ENCODE results near the gene ABCB8.
A peak's percentile ranks its signal among the peaks of the same experiment; 100 is the strongest.

The ABCB8 gene

GRCh38 chr7:151028948-151029501 is 775 bp downstream of the ABCB8 start:
- peak overlapping the region; percentile 50 for H3K27ac ChIP-seq
- H4K20me1 ChIP-seq, result 0 out of 2 replicates have a peak, but pooled peaks cover 6% of the 10 kb centered on the region
- H3K9ac ChIP-seq, result peak overlapping the region; percentile 60
- H3K27me3 ChIP-seq, result peaks cover 3% of the 10 kb centered on the region; the same call in 1 of the 2 replicates
- H3K36me3 ChIP-seq, result peaks cover 13% of the 10 kb centered on the region
- peak overlapping the region; percentile 69 for H3K4me3 ChIP-seq
- H3K4me1 ChIP-seq, result peaks cover 21% of the 10 kb centered on the region
- no peaks in the 10 kb centered on the region for H3K9me3 ChIP-seq
- TF ChIP-seq Cebpa-rat (IDR thresholded peaks at IDR 0.05), result no peak
- H3K4me2 ChIP-seq, result peak overlapping the region; percentile 89

GRCh38 chr7:151031011-151031410 is 2.8 kb downstream of the ABCB8 start:
- 0 out of 2 replicates have a peak, but pooled peaks cover 7% of the 10 kb centered on the region for H4K20me1 ChIP-seq
- no peak overlapping the region for H3K27ac ChIP-seq
- peaks cover 33% of the 10 kb centered on the region for H3K36me3 ChIP-seq
- H3K4me2 ChIP-seq, result no peak overlapping the region
- H3K9ac ChIP-seq, result 0 out of 2 replicates have a peak overlapping the region, but pooled peaks have one; percentile 15
- no peak overlapping the region for H3K4me3 ChIP-seq
- H3K4me1 ChIP-seq, result peaks cover 21% of the 10 kb centered on the region
- no peaks in the 10 kb centered on the region for H3K9me3 ChIP-seq
- H3K27me3 ChIP-seq, result peaks cover under 1% of the 10 kb centered on the region; the same call in 1 of the 2 replicates
- no peak for TF ChIP-seq Cebpa-rat (IDR thresholded peaks at IDR 0.05)

- H4K20me1 ChIP-seq, result 0 out of 2 replicates have a peak, but pooled peaks cover 7% of the 10 kb centered on the region
- H3K9me3 ChIP-seq, result no peaks in the 10 kb centered on the region
- H3K27me3 ChIP-seq, result no peaks in the 10 kb centered on the region
- H3K4me1 ChIP-seq, result peaks cover 20% of the 10 kb centered on the region
- H3K4me3 ChIP-seq, result no peak overlapping the region
- H3K4me2 ChIP-seq, result no peak overlapping the region
- H3K9ac ChIP-seq, result 0 out of 2 replicates have a peak overlapping the region, but pooled peaks have one; percentile 6
- no peak for TF ChIP-seq Cebpa-rat (IDR thresholded peaks at IDR 0.05)
- no peak overlapping the region for H3K27ac ChIP-seq
- H3K36me3 ChIP-seq, result peaks cover 51% of the 10 kb centered on the region
Measured at GRCh38 chr7:151032936-151033863, 5.0 kb downstream of the ABCB8 start.

GRCh38 chr7:151033864-151034249 is 5.6 kb downstream of the ABCB8 start:
- no peaks in the 10 kb centered on the region for H3K9me3 ChIP-seq
- TF ChIP-seq Cebpa-rat (IDR thresholded peaks at IDR 0.05), result no peak
- no peak overlapping the region for H3K9ac ChIP-seq
- H4K20me1 ChIP-seq, result 0 out of 2 replicates have a peak, but pooled peaks cover 7% of the 10 kb centered on the region
- no peak overlapping the region for H3K4me3 ChIP-seq
- no peaks in the 10 kb centered on the region for H3K27me3 ChIP-seq
- H3K4me2 ChIP-seq, result no peak overlapping the region
- H3K4me1 ChIP-seq, result peaks cover 26% of the 10 kb centered on the region
- H3K36me3 ChIP-seq, result peaks cover 51% of the 10 kb centered on the region
- no peak overlapping the region for H3K27ac ChIP-seq

GRCh38 chr7:151034312-151035025 is 6.2 kb downstream of the ABCB8 start:
- Histone ChIP-seq H3K9me3 (no peaks in the 10 kb centered on the region), H3K27me3 (no peaks in the 10 kb centered on the region), H3K4me1 (peaks cover 26% of the 10 kb centered on the region), H3K36me3 (peaks cover 51% of the 10 kb centered on the region), H3K27ac (no peak overlapping the region), H4K20me1 (peaks cover 9% of the 10 kb centered on the region), H3K4me3 (no peak overlapping the region), H3K9ac (no peak overlapping the region), H3K4me2 (no peak overlapping the region)
- no peak for TF ChIP-seq Cebpa-rat (IDR thresholded peaks at IDR 0.05)

GRCh38 chr7:151035026-151035717 is 6.9 kb downstream of the ABCB8 start:
- H3K36me3 ChIP-seq, result peaks cover 51% of the 10 kb centered on the region
- TF ChIP-seq Cebpa-rat (IDR thresholded peaks at IDR 0.05), result no peak
- no peak overlapping the region for H3K4me2 ChIP-seq
- H4K20me1 ChIP-seq, result peaks cover 16% of the 10 kb centered on the region
- no peak overlapping the region for H3K9ac ChIP-seq
- no peak overlapping the region for H3K4me3 ChIP-seq
- peaks cover 26% of the 10 kb centered on the region for H3K4me1 ChIP-seq
- no peaks in the 10 kb centered on the region for H3K9me3 ChIP-seq
- no peak overlapping the region for H3K27ac ChIP-seq
- H3K27me3 ChIP-seq, result no peaks in the 10 kb centered on the region

GRCh38 chr7:151035902-151036301 is 7.7 kb downstream of the ABCB8 start:
- Histone ChIP-seq H3K9me3 (no peaks in the 10 kb centered on the region), H4K20me1 (peaks cover 22% of the 10 kb centered on the region), H3K4me3 (no peak overlapping the region), H3K4me2 (no peak overlapping the region), H3K27me3 (no peaks in the 10 kb centered on the region), H3K36me3 (peaks cover 51% of the 10 kb centered on the region), H3K9ac (no peak overlapping the region), H3K27ac (no peak overlapping the region), H3K4me1 (peaks cover 33% of the 10 kb centered on the region)
- TF ChIP-seq Cebpa-rat (IDR thresholded peaks at IDR 0.05), result no peak

- Histone ChIP-seq H3K27me3 (no peaks in the 10 kb centered on the region), H3K36me3 (peaks cover 40% of the 10 kb centered on the region), H4K20me1 (peaks cover 16% of the 10 kb centered on the region), H3K4me1 (peaks cover 33% of the 10 kb centered on the region), H3K27ac (peak overlapping the region; percentile 75), H3K9ac (peak overlapping the region; percentile 57; the same call in 1 of the 2 replicates), H3K4me2 (peak overlapping the region; percentile 83), H3K4me3 (no peak overlapping the region), H3K9me3 (no peaks in the 10 kb centered on the region)
- no peak for TF ChIP-seq Cebpa-rat (IDR thresholded peaks at IDR 0.05)
Measured at GRCh38 chr7:151038951-151039849, 10.9 kb downstream of the ABCB8 start.
